Endodermal cell (in vitro differentiated cells): ENCODE data around the gene SPDEF. TPM values are rescaled to one million over a fixed set of nuclear protein-coding genes. Genes with fewer than 3 reads are reported as not detected.

Source experiments
- DNase-seq: peaks from one replicate; pipeline ENCODE4 v3.0.0-alpha.2; 2017
- H3K27ac ChIP-seq: 2 replicates; pipeline ENCODE4 v1.5.1; 2013; ENCODE audit warnings: mild to moderate bottlenecking, low read depth, low read length, moderate library complexity
- H3K27me3 ChIP-seq: 2 replicates; pipeline ENCODE4 v1.6.1; 2013; ENCODE audit warnings: mild to moderate bottlenecking, low read length, moderate library complexity; ENCODE audit not compliant: insufficient read depth, control insufficient read depth, poor library complexity, severe bottlenecking
- H3K36me3 ChIP-seq: 2 replicates; pipeline ENCODE4 v1.7.0; 2013; ENCODE audit warnings: mild to moderate bottlenecking, low read length, moderate library complexity; ENCODE audit not compliant: control insufficient read depth, insufficient read depth
- H3K4me1 ChIP-seq: one replicate; pipeline ENCODE4 v1.7.0; 2013; ENCODE audit warnings: low read length; ENCODE audit not compliant: control insufficient read depth, insufficient read depth
- H3K4me3 ChIP-seq: 2 replicates; pipeline ENCODE4 v1.5.1; 2013; ENCODE audit warnings: mild to moderate bottlenecking, low read length, moderate library complexity
- H3K9ac ChIP-seq: 2 replicates; pipeline ENCODE4 v1.6.1; 2013; ENCODE audit warnings: mild to moderate bottlenecking, low read length, moderate library complexity; ENCODE audit not compliant: poor library complexity, severe bottlenecking; ENCODE audit errors: extremely low read depth
- H3K9me3 ChIP-seq: 2 replicates; pipeline ENCODE4 v1.6.1; 2013; ENCODE audit warnings: mild to moderate bottlenecking, low read length, moderate library complexity; ENCODE audit not compliant: control insufficient read depth
- H3K27ac Mint-ChIP-seq: 2 replicates; pipeline ENCODE4 v1.8.0; 2020; ENCODE audit warnings: mixed read lengths
- H3K27me3 Mint-ChIP-seq: 2 replicates; pipeline ENCODE4 v1.8.0; 2021; ENCODE audit warnings: mild to moderate bottlenecking, mixed read lengths; ENCODE audit not compliant: insufficient read depth
- H3K36me3 Mint-ChIP-seq: 2 replicates; pipeline ENCODE4 v1.8.0; 2020; ENCODE audit warnings: low read depth, mixed read lengths
- H3K4me1 Mint-ChIP-seq: 2 replicates; pipeline ENCODE4 v1.8.0; 2020; ENCODE audit warnings: mixed read lengths
- H3K4me3 Mint-ChIP-seq: 2 replicates; pipeline ENCODE4 v1.8.0; 2020; ENCODE audit warnings: mild to moderate bottlenecking, moderate library complexity, mixed read lengths
- H3K9me3 Mint-ChIP-seq: 2 replicates; pipeline ENCODE4 v1.8.0; 2020; ENCODE audit warnings: mild to moderate bottlenecking, mixed read lengths
- WGBS, 2 experiments: methylation state at CpG; one replicate each; pipeline versions ENCODE4 v1.1.5 to v1.1.7; 2013; ENCODE audit warnings: missing lambda C conversion rate in 2 of 2, mixed read lengths in 1 of 2; ENCODE audit not compliant: insufficient coverage in 1 of 2, insufficient read length in 1 of 2; 5-methylcytosine and 5-hydroxymethylcytosine counted together
- total RNA-seq, 2 donors: library from RNA; stranded (reverse); fragmentation: NEBNext Ultra II Directional in 1 of 2; extraction: Animal tissue kit (Norgen Biotek cat#: 25700) in 1 of 2; gene quantifications; 2 replicates in 1 of 2; 3 replicates in 1 of 2; pipeline ENCODE4 v1.2.1, GENCODE V29; 2021
- TF ChIP-seq, protein P1 (sequence below): fragments of 200-600 bp; sonication (generic); conservative IDR thresholded peaks from 2 replicates; pipeline ENCODE4 v1.5.0; 2021; ENCODE audit warnings: antibody characterized with exemption, mild to moderate bottlenecking

Gene SPDEF
- total RNA-seq, 2 donors from 2014 or later: 1.1 to 2.6 TPM

DNA sequence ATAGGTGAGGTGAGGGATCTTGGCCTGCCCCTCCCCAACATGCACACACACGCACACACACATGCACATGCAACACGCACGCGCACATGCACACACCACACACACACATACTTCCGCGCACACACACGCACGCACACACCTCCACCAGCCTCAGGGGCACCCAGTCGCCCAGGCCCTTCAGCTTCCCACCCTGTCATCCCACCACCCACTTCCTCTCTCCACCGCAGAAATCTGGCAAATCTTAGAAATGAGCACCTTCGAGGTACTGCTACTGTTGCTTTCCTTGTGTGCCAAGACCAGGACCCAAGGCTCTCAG is 1.2 kb downstream of the SPDEF start:
- Mint-ChIP-seq H3K27me3 (no peaks in the 10 kb centered on the region), H3K9me3 (no peaks in the 10 kb centered on the region), H3K4me1 (peaks cover 20% of the 10 kb centered on the region), H3K4me3 (no peak overlapping the region), H3K27ac (no peak overlapping the region), H3K36me3 (no peaks in the 10 kb centered on the region)
- Histone ChIP-seq H3K36me3 (no peaks in the 10 kb centered on the region), H3K27ac (no peak overlapping the region), H3K27me3 (no peaks in the 10 kb centered on the region), H3K4me3 (no peak overlapping the region), H3K9me3 (no peaks in the 10 kb centered on the region), H3K9ac (no peak overlapping the region), H3K4me1 (peaks cover 10% of the 10 kb centered on the region)
- 94 to 96% methylated on average over 3 to 11 of the region's 11 CpGs for WGBS, 2 experiments
- TF ChIP-seq, protein P1, sequence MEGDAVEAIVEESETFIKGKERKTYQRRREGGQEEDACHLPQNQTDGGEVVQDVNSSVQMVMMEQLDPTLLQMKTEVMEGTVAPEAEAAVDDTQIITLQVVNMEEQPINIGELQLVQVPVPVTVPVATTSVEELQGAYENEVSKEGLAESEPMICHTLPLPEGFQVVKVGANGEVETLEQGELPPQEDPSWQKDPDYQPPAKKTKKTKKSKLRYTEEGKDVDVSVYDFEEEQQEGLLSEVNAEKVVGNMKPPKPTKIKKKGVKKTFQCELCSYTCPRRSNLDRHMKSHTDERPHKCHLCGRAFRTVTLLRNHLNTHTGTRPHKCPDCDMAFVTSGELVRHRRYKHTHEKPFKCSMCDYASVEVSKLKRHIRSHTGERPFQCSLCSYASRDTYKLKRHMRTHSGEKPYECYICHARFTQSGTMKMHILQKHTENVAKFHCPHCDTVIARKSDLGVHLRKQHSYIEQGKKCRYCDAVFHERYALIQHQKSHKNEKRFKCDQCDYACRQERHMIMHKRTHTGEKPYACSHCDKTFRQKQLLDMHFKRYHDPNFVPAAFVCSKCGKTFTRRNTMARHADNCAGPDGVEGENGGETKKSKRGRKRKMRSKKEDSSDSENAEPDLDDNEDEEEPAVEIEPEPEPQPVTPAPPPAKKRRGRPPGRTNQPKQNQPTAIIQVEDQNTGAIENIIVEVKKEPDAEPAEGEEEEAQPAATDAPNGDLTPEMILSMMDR: no peak
- no peak for DNase-seq

DNA sequence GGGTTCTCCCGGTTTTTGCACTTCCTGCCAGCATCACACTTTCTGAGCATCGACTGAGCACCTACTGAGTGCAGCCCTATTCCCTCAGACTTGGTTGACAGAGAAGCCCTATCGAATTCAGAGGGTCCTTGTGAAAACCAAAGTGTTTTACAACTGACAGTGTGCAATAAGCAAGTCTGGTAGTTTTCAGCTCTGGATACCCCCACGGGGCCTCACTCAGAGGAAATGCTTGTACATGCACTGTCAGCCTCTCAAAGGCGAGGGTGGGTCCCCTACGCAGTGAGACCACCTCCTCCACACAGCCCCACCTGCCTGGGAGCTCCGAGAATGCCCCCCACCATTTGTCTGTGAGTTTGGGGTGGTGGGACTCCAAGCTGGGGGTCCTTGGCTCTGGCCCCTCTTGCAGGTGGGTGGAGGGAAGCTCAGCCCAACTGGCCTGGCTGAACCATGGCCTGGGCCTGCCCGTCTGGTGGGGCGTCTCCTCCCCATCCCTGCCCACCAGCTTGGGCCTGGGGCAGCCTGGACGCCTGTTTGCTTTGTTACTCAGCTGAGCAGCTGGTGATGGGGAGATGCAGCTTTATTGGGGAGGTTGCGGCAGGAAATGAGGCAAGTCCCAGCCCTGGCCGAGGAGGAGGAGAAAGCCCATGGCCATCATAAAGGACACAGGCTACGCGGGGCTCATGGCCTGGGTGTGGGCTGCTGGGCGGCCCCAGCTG is 1.7 kb downstream of the SPDEF start:
- H3K27me3 ChIP-seq: no peaks in the 10 kb centered on the region
- H3K9me3 Mint-ChIP-seq: no peaks in the 10 kb centered on the region
- TF ChIP-seq, protein P1: no peak
- no peak overlapping the region for H3K4me3 Mint-ChIP-seq
- no peak overlapping the region for H3K27ac ChIP-seq
- no peaks in the 10 kb centered on the region for H3K27me3 Mint-ChIP-seq
- no peak overlapping the region for H3K27ac Mint-ChIP-seq
- WGBS, 2 experiments: 88 to 89% methylated on average over 6 to 15 of the region's 15 CpGs
- H3K4me1 ChIP-seq: peaks cover 10% of the 10 kb centered on the region
- peaks cover 16% of the 10 kb centered on the region for H3K4me1 Mint-ChIP-seq
- H3K9me3 ChIP-seq: no peaks in the 10 kb centered on the region
- no peaks in the 10 kb centered on the region for H3K36me3 Mint-ChIP-seq
- H3K9ac ChIP-seq: no peak overlapping the region
- DNase-seq: no peak
- no peaks in the 10 kb centered on the region for H3K36me3 ChIP-seq
- no peak overlapping the region for H3K4me3 ChIP-seq

DNA sequence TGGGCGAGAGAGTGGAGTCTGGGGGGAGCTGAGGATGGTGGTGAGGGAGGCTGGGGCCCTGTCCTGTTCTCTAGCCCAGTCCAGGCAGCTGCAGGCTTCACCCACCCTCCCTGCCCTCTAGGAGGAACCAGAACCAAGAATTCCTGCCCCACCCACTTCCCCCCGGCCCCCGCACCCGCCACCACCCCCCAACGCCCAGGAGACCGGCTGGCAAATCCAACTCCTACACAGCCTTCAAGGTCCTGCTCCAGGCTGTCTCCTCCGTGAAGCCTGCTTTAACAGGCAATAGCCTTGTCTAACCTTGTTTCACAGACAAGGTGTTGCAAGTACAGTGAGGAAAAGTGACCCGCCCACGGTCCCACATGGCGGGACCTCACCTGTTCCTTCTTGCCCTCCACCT is 2.4 kb downstream of the SPDEF start:
- TF ChIP-seq, protein P1: no peak
- 78 to 85% methylated on average over 4 to 9 of the region's 10 CpGs for WGBS, 2 experiments
- Histone ChIP-seq H3K9ac (no peak overlapping the region), H3K36me3 (no peaks in the 10 kb centered on the region), H3K9me3 (no peaks in the 10 kb centered on the region), H3K4me1 (peaks cover 10% of the 10 kb centered on the region), H3K27me3 (no peaks in the 10 kb centered on the region), H3K27ac (no peak overlapping the region), H3K4me3 (no peak overlapping the region)
- H3K27me3 Mint-ChIP-seq: no peaks in the 10 kb centered on the region
- H3K4me3 Mint-ChIP-seq: no peak overlapping the region
- H3K36me3 Mint-ChIP-seq: no peaks in the 10 kb centered on the region
- no peak for DNase-seq
- H3K4me1 Mint-ChIP-seq: peaks cover 16% of the 10 kb centered on the region
- no peak overlapping the region for H3K27ac Mint-ChIP-seq
- no peaks in the 10 kb centered on the region for H3K9me3 Mint-ChIP-seq
